ENCODE data around the gene CRIM1.
"Not testable (repeated sequence)": the region's sequence is repeated elsewhere in the genome, so short reads cannot be mapped to it uniquely, and the experiment has no call there.

The CRIM1 gene, protein sequence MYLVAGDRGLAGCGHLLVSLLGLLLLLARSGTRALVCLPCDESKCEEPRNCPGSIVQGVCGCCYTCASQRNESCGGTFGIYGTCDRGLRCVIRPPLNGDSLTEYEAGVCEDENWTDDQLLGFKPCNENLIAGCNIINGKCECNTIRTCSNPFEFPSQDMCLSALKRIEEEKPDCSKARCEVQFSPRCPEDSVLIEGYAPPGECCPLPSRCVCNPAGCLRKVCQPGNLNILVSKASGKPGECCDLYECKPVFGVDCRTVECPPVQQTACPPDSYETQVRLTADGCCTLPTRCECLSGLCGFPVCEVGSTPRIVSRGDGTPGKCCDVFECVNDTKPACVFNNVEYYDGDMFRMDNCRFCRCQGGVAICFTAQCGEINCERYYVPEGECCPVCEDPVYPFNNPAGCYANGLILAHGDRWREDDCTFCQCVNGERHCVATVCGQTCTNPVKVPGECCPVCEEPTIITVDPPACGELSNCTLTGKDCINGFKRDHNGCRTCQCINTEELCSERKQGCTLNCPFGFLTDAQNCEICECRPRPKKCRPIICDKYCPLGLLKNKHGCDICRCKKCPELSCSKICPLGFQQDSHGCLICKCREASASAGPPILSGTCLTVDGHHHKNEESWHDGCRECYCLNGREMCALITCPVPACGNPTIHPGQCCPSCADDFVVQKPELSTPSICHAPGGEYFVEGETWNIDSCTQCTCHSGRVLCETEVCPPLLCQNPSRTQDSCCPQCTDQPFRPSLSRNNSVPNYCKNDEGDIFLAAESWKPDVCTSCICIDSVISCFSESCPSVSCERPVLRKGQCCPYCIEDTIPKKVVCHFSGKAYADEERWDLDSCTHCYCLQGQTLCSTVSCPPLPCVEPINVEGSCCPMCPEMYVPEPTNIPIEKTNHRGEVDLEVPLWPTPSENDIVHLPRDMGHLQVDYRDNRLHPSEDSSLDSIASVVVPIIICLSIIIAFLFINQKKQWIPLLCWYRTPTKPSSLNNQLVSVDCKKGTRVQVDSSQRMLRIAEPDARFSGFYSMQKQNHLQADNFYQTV

DNA sequence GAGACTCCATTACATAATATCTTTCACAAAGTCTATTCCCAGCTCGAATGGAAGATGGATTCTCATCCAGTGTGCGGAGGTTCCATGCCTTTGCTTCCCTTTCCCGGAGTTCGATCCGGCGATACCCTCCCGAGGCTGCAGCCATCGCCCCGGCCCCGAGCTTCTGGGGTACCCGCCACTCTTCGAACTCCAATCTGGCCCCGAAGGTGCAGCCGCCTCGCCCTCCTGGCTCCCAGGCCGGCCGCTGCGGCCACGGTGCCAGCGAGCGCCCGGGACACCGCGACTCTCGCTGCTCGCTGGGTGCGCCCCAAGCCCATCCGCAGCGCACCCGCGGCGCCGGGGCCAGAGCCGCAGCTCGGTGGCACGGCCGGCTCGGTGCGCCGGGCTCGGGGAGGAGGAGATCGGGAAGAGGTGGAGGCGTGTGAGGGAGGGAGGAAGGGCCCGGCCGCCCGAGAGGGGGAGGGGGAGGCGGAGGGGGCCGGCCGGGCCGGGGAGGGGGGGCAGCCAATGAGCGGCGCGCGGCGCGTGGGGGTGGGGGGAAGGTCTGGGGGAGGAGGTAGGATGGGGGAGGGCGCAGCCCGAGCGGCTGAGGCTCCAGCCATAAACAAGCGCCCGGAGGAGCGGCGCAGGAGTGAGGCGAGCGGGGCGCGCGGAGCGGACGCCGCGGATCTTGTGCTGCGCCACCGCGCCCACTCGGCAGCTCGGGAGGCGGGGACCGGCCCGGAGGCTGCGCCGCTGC lies at the start of gene CRIM1:
CRIM1 (plus strand) TSS at position 628 of the 739 bp plus-strand sequence. CDS start 515 bp downstream, outside the sequence.
- DNase-seq = peak; percentile 60

DNA sequence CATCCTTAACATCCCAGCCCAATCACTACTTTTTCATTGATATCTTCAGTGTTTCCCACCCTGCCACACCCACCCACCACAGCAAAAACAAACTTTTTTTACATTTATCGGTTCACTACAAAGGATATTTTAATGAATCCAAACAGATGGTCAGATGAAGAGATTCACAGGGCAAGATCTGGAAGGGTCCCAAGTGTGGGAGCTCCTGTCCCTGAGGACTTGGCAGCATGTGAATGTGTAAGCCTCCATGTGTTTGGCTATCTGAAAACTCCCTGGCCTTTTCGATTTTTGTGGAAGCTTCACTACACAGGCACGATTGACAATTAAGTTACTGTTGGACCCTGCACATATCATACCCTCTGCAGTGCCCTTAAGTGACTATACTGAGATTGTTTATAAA lies 48.1 kb upstream of the CRIM1 start:
- DNase-seq = no peak

DNA sequence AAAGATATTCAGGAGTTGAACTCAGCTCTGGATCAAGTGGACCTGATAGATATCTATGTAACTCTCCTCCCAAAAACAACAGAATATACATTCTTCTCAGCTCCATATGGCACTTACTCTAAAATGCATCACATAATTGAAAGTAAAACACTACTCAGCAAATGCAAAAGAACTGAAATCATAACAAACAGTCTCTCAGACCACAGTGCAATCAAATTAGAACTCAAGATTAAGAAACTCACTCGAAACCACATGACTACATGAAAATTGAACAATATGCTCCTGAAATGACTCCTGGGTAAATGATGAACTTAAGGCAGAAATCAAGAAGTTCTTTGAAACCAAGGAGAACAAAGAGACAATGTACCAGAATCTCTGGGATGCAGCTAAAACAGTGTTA lies 45.1 kb upstream of the CRIM1 start:
- DNase-seq = not testable (repeated sequence)

DNA sequence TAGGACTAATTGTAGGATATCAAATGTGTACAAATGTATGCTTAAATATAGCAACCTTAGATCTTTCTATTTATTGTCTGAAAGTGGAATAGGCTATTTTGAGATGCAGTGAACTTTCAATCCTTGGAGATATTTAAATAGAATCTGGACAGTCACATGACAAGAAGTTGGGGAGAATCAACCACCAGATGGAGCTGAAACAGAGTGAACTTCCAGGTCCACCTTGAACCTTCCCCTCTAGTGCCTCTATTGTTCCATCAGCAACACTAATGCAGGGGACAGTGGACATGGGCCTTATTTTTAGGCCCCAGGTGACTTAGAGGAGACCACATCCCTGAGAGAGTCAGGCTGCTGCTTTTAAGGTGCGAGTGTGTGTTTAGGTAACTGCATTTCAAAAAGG lies 37.0 kb upstream of the CRIM1 start:
- no peak for DNase-seq

DNA sequence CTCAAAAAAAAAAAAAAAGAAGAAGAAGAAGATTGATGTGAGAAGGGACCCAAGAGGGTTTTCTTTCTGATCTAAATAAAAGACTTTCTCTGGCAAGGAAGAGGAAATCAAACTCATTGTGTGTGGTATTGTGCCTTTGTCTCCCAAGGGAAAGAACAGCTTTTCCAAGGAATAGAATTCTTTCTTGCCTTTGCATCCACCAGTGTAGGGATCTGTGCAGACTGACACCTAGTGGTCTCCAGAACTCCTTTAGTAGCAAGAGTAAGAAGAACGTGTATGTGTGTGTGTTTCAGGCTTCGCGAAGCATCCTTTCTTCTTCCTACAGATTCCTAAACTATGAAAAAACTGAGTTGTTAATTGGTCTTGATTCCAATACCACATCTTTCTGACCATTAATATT lies 33.5 kb upstream of the CRIM1 start:
- no peak for DNase-seq

DNA sequence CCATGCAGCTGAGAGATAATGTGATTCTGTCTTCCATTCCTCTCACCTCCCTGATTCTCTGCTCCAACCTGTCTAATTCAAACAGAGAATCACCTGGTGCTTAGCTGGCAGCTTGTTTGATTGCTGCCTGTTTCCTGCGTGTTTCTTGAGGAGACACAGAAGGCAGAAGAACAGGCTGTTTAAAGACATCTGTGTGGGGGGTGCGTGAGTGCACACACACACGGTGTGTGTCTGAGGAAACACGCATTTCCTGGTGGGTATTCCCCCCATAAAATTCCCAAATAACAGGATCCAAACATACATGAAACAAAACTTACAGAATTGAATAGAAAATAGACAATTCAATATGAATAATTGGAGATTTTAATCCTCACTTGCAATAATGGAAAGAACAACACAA lies 29.3 kb upstream of the CRIM1 start:
- no peak for DNase-seq

DNA sequence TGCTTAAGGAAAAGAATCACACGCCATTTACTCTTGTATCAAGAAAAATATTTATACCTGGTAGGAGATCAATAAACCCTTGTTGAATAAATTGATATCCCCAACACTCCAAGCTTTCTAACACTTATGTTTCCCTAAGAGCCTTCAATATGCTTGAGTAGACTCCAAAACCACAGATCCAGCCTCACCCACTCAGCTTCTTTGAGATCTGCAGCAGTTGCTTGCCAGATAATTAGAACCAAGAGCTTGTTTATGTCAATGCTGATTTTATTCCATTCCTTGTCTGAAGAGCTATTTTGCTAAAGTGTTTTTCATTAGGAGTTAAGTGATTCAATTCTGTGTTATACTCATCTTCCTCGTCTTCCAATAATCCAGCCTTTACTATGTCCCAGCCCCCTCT lies 26.3 kb upstream of the CRIM1 start:
- no peak for DNase-seq

DNA sequence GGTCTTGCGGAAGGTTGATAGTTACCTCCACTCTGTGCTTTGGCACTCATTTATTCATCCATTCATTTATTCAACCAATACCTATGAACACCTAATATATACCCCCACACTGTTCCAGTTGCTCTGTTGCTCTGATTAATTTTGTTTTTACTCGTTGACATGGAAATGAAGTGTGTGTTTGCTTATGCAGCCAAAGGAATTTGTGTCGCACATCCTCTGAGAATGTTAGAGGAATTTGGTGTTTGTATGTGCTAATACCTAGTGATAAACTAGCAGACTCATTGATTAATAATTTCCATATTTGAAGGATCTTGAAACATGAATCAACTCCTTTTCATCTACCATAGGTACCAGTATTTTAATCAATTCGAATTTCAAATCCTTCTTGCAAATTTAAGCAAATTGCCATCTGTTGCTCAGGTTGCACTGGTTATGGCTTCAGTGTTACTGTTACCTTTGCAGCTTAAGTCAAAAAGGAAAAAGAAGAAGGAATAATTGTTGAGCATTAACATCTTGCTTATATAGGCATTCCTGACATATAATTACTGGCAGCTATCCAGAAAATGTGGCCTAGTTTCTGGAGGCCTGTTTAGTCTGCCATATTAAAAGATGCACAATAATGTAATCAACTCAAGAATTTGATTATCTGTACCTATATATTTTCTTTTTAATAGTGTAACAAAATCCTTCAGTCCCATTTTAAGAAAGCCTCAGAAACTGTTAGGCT lies 25.7 kb upstream of the CRIM1 start:
- DNase-seq = no peak

DNA sequence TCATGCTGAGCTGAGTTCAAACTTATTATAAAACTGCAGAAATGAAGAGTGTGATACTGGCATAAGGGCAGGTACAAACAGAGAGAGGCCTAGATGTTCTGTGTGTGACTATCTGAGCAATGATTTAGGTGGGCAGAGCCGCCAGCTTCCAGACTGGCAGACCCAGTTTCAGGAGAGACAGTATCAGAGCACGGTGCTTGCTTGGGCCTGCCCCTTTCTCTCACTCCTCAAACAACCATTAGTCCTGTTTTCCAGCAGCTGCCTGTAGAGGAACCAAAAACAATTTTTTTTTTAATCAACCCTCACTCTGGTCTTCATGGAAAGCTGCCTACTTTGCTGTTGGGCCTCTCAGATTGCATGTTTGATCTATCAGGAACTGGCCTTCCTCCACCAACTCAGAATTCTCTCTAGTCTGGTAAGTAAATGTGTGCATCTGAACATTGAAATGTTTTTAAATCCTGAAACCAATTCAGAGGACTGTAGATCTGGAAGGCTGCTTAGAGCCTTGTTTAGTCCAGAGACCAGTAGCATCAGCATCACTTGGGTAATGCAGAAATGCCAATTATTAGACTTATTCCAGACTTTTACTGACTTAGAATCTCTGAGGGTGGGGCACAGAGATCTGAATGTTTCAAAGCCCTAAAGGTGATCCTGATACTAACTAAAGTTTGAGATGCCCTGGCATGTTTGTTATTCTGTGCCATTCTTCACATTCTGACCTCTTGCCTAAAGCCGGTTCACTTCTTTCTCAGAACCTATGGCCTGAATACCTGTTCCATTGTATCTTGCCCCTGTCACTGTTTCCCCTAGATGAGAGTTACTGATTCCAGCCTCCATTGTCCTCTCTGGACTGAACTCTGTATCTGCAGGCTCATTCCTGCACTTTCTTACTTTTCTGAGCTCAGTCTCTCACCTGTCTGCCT lies 24.8 kb upstream of the CRIM1 start:
- no peak for DNase-seq

DNA sequence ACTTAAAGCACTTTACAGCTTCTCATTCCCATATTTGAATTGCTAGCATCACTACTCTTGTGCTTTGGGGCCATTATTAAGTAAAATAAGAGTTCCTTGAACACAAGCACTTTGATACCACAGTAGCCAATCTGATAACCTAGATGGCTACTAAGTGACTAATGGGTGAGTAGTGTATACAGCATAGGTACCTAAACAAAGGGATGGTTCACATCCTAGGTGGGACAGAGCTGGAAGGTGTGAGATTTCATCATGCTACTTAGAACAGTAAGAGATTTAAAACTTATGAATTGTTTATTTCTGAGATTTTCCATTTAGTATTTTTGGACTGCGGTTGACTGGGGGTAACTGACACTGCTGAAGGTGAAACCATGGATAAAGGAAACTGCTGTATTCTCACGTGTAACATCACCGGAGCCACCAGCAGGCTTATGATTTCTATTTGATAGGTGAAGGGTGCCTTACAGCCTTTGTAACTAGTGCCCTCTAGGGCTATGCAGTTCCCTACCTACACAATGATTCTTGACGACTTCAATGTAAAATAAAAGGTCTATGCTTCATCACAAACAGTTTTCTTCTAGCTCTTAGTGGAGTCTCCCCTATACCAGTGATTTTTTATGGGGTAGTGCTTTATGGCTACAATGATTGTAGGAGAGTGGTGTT lies 22.1 kb upstream of the CRIM1 start:
- no peak for DNase-seq

DNA sequence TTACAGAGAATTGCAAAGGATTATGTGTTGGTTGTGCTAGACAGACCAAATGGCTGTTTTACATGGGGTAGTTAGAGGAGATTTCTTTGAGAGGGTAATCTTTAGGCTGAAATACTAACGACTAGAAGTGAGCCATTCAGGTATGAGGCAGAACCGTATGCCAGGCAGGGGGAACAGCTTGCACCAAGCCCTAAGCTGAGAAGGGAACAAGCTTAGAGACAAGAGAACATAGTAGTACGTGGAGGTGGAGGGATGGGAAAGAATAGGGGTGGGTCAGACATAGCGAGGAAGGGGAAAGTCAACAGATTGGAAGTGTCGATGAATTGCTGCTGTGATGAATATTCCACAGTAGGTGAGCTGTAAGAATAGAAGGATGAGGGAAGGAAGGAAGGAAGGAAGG lies 20.0 kb upstream of the CRIM1 start:
- DNase-seq = no peak

DNA sequence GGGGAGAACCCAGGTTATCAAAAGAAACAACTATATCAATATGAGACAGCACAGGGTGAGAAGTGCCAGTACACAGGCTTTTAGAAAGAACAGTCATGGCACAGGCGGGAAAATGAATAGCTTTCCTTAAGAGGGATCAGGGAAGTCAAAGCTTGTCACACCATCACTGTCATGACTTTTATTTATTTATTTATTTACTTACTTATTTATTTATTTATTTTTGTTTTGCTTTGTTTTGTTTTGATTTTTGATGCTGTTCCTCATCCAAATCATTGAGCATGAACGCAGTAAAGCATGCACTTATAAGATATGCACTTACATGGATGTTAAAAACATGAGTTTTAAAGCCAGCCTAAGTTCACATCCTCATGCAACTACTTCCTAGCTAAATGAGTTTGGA lies 19.3 kb upstream of the CRIM1 start:
- DNase-seq = no peak

DNA sequence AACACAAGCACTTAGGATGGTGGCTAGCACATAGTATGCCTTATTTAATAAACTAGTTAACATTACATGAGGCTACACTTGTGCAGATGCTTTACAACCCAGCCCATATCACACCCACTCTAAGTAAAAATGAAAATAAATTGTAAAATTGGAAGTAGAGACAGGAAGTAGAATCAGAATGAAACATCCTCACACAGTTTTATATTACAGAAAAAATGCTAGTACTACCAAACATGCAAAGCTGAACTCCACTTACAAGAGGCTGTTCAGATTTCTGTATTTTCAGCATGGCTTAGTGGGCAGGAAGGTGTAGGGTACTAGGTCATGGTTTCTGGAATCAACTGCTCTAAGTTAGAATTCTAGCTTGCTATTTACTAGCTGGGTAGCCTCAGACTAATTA lies 18.2 kb upstream of the CRIM1 start:
- DNase-seq = no peak

DNA sequence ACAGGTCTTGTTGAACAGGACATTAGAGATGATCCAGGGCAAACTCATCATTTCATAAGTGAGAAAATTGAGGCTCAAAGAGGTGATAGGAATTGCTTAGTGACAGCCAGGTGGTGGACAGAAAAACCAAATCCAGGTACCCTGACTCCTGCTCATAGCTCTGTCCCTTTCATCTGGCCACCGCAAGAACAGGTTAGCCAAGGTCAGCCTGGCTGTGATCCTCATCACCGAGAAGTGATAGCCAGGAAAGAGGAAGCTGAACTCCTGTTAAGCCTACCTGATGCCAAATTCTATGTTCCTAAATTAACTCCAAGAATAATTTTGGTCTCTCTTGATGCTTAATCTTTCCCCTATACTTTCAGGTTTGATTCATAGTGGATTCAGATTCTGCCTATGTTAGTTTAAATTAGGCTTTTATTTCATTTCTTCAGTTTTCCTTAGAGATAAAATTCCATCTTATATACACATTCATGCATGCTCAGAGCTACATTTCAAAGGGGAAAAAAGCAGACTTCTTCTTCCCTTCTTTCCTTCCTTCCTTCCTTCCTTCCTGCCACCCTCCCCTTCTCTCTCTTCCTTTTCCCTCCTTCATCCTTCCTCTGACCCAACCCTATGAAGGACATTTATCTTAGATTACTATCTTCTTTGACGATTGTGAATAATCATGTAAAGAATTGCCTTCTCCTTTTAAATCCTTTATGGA lies 17.3 kb upstream of the CRIM1 start:
- no peak for DNase-seq

DNA sequence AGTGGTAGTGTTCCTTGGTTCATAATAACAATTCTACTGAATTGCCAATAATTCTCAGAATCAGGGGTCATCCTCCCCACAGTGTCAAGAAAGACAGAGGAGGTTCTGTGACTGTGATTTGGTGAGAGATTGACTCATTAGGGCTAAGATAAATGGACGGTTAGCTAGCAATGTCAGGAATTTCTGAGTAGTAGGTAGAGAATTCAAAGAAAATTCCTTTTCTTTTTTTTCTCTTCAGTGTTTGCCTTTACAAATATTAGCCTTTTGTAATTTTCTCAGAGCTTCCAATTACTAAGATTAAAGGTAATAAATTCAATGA lies 16.8 kb upstream of the CRIM1 start:
- no peak for DNase-seq

DNA sequence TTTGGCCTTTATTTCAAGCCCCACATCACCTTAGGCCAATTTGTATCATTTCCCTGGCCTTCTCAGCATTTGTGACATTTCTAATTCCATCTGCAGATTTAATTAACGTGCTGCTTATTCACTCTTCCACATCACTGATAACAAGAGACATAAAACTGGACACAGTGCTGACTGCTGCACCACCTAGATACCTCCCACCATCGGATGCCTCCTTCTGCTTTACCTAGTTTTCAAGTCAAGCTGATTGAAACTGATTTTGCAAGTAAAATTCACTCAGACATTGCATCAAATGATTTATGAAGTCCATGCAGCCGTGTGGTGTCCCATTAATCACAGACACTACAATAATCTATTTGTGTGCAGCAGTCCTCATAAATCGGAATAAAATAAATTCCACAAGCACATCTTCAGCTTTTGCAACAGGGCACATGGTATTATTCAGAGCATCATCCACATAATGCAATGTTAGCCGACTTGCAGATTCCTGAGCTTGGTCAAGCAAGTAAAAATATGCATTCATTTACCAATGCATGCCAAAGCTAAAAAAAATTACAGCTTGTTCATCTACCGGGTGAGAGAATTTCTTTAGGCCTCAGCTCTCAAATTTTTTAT lies 15.9 kb upstream of the CRIM1 start:
- DNase-seq = no peak

DNA sequence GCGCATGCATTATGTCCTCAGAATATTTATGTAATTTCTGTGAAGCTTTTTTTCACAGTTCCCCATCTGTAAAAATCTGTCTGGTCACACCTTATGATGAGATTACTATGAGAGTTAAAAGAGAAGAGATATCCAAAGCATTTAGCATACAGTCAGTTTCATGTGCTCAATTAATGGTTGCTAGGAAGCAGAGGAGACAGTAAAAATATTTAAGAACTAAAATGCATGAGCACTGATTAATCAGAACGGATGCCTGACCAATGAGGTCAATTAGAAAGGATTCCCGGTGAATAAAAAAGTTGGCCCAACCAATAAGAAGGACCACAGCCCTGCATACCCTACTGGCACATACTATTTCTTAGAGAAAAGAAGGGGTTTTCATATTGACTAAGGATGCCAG lies 12.0 kb upstream of the CRIM1 start:
- no peak for DNase-seq

DNA sequence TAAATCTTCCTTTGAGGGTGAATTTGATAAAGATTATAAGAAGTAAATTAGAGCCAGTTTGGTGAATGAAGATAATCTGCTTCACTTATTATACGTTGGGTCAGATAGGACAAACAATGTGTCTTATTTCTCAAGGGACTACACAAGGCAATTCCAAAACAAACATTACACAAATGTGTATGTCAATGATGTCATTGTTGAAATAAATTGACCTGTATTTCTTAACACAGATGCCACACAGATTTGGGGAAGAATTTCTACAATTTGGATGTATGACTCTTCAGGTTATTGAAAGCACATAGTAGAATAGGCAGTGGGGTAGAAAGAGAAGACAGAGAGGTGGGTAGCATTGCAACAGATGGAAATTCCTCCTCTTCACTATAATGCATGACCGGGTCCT lies 6.9 kb upstream of the CRIM1 start:
- no peak for DNase-seq

DNA sequence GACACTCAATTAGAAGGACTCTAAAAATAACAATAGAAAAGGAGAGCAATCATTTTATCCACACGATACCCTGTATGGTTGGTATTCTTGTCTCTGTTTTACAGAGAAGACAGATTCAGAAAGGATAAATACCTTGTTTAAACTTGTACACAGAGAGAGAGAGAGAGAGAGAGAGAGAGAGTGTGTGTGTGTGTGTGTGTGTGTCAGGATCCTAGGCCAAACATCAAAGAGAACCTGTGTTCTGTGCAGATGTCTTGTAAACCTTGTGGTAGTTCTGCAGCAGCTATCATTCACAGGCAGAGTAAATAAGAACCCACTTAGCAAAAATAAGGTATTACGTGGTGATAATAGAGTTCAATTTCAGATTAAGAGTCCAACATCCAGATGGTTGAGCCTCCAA lies 4.3 kb upstream of the CRIM1 start:
- DNase-seq = no peak
